Measurements from ENCODE around the gene NHERF1.

The NHERF1 gene

DNA sequence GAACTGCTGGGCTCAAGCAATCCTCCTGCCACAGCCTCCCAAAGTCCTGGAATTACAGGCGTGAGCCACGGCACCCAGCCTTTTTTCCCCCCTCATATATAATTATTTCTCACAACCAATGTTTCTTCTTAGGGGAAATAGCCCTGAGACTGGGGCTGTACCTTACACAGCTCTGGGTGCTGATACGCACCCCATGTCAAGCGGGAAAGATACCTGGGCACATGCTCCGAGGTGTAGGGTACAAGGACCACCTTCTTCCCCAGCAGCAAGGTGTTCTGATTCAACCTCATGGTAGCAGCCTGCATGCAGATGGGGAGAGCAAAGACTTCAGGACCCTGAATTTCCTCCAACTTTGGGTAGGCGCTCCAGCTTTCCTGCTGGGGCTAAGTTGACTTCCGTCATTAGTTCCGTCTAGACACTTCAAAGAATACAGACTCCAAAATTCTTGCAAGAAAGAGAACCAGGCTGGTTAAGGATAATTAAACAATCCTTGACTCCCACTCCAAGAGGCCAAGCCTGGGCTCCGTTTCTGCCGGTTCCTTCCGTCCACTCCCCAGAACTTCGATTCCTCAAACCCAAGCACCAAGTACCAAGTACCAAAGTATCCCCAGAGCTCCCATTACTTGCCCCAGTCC is 27.1 kb downstream of the NHERF1 start:
- Histone ChIP-seq H2AFZ (ENCODE audit: low read length) (peak overlapping the region; percentile 67), H3K4me2 (ENCODE audit: low read depth, low read length) (peak overlapping the region; percentile 89), H3F3A (ENCODE audit: insufficient read depth, low read length) (peaks cover 28% of the 10 kb centered on the region; the same call in 1 of the 2 replicates), H3K9me2 (replicated peaks; ENCODE audit: insufficient read depth, low read length) (no peaks in the 10 kb centered on the region), H4K20me1 (ENCODE audit: insufficient read depth, low read length) (no peaks in the 10 kb centered on the region), H3K36me3 (replicated peaks; ENCODE audit: insufficient read depth, low read length) (no peaks in the 10 kb centered on the region), H3K4me3 (ENCODE audit: low read length) (peak overlapping the region; percentile 94), H3K9me3 (replicated peaks; ENCODE audit: insufficient read depth, low read length) (no peaks in the 10 kb centered on the region), H3K27me3 (replicated peaks; ENCODE audit: insufficient read depth, low read length) (no peaks in the 10 kb centered on the region), H3K79me2 (ENCODE audit: low read length) (peaks cover 83% of the 10 kb centered on the region), H3K9ac (ENCODE audit: low read length) (peak overlapping the region; percentile 76), H3K27ac (ENCODE audit: low read length) (no peak overlapping the region), H3K4me1 (ENCODE audit: low read length) (peaks cover 5% of the 10 kb centered on the region)
- no peak for DNase-seq
- no peak for TF ChIP-seq EZH2 (optimal IDR thresholded peaks at IDR 0.05; ENCODE audit: low read depth, low read length)
- no peak for TF ChIP-seq CTCF (IDR thresholded peaks at IDR 0.05; ENCODE audit: low read length)
- no peak for TF ChIP-seq EZH2phosphoT487 (IDR thresholded peaks at IDR 0.05; ENCODE audit: low read length)

- no peak for TF ChIP-seq EZH2phosphoT487 (IDR thresholded peaks at IDR 0.05; ENCODE audit: low read length)
- TF ChIP-seq CTCF (IDR thresholded peaks at IDR 0.05; ENCODE audit: low read length), result no peak
- no peak for TF ChIP-seq EZH2 (optimal IDR thresholded peaks at IDR 0.05; ENCODE audit: low read depth, low read length)
- no peak within 1 kb of the TSS for H3K27ac ChIP-seq (ENCODE audit: low read length)
- H3K79me2 ChIP-seq (ENCODE audit: low read length), result peaks cover 78% of the 10 kb centered on the region
Measured at GRCh38 chr17:74776044-74776962, 27.9 kb downstream of the NHERF1 start, which contains the start of gene NAT9. NAT9 (minus strand) TSS chr17:74776345; CDS start chr17:74775698, 647 bp downstream.

DNA sequence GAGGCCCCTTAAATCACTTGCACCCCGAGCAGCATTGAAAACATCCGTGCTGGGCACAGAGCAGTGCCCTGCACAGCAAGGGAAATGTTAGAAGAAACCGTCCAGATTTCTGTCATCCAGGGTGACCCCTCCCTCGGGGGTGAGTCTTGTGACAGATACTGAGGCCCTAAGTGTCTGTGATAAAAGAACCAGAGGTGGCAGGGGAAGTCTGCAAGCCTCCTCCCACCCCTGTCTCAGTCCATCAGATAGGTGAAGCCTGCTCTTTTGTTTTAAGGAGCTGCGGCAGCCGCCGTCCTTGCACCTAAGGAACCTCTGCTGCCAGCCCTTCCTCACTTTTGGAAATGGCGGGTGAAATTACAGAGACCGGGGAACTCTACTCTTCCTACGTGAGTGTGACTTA is 28.6 kb downstream of the NHERF1 start:
- H3K4me3 ChIP-seq (ENCODE audit: low read length), result peak overlapping the region; percentile 94
- peaks cover 19% of the 10 kb centered on the region; the same call in 1 of the 2 replicates for H3F3A ChIP-seq (ENCODE audit: insufficient read depth, low read length)
- no peaks in the 10 kb centered on the region for H3K27me3 ChIP-seq (replicated peaks; ENCODE audit: insufficient read depth, low read length)
- peaks cover 73% of the 10 kb centered on the region for H3K79me2 ChIP-seq (ENCODE audit: low read length)
- H3K36me3 ChIP-seq (replicated peaks; ENCODE audit: insufficient read depth, low read length), result no peaks in the 10 kb centered on the region
- H3K4me2 ChIP-seq (ENCODE audit: low read depth, low read length), result peak overlapping the region; percentile 99
- TF ChIP-seq EZH2 (optimal IDR thresholded peaks at IDR 0.05; ENCODE audit: low read depth, low read length) (no peak), CTCF (IDR thresholded peaks at IDR 0.05; ENCODE audit: low read length) (no peak), EZH2phosphoT487 (IDR thresholded peaks at IDR 0.05; ENCODE audit: low read length) (no peak)
- no peaks in the 10 kb centered on the region for H3K9me2 ChIP-seq (replicated peaks; ENCODE audit: insufficient read depth, low read length)
- no peak overlapping the region for H3K27ac ChIP-seq (ENCODE audit: low read length)
- 0 out of 2 replicates have a peak overlapping the region, but pooled peaks have one; percentile 30 for H2AFZ ChIP-seq (ENCODE audit: low read length)
- H4K20me1 ChIP-seq (ENCODE audit: insufficient read depth, low read length), result no peaks in the 10 kb centered on the region
- no peaks in the 10 kb centered on the region for H3K9me3 ChIP-seq (replicated peaks; ENCODE audit: insufficient read depth, low read length)
- no peak for DNase-seq
- H3K4me1 ChIP-seq (ENCODE audit: low read length), result peaks cover 5% of the 10 kb centered on the region
- H3K9ac ChIP-seq (ENCODE audit: low read length), result peak overlapping the region; percentile 76; the same call in 1 of the 2 replicates

More at GRCh38 chr17:74776044-74776962, 27.9 kb downstream of the NHERF1 start, which contains the start of gene NAT9:
- no peaks in the 10 kb centered on the region for H3K36me3 ChIP-seq (replicated peaks; ENCODE audit: insufficient read depth, low read length)
- H3K4me2 ChIP-seq (ENCODE audit: low read depth, low read length), result peak within 1 kb of the TSS; percentile 99
- peaks cover 22% of the 10 kb centered on the region; the same call in 1 of the 2 replicates for H3F3A ChIP-seq (ENCODE audit: insufficient read depth, low read length)
- H3K9me3 ChIP-seq (replicated peaks; ENCODE audit: insufficient read depth, low read length), result no peaks in the 10 kb centered on the region
- DNase-seq, result peak; percentile 97
- no peaks in the 10 kb centered on the region for H3K27me3 ChIP-seq (replicated peaks; ENCODE audit: insufficient read depth, low read length)
- peak within 1 kb of the TSS; percentile 76 for H3K9ac ChIP-seq (ENCODE audit: low read length)
- H4K20me1 ChIP-seq (ENCODE audit: insufficient read depth, low read length), result no peaks in the 10 kb centered on the region
- peaks cover 5% of the 10 kb centered on the region for H3K4me1 ChIP-seq (ENCODE audit: low read length)
- H3K9me2 ChIP-seq (replicated peaks; ENCODE audit: insufficient read depth, low read length), result no peaks in the 10 kb centered on the region
- peak within 1 kb of the TSS; percentile 67 for H2AFZ ChIP-seq (ENCODE audit: low read length)
- peak within 1 kb of the TSS; percentile 94 for H3K4me3 ChIP-seq (ENCODE audit: low read length)
